Activated CD8-positive, alpha-beta T cell treated with anti-CD3 and anti-CD28 coated beads for 36 hours (primary cell): ENCODE data around the gene TCN2. TPM values are rescaled to one million over a fixed set of nuclear protein-coding genes. Genes with fewer than 3 reads are reported as not detected.
"Not testable (repeated sequence)": the region's sequence is repeated elsewhere in the genome, so short reads cannot be mapped to it uniquely, and the experiment has no call there.

Experiments
- ATAC-seq: fragments of 200-7000 bp; cut with Tn5 transposase; one replicate; pipeline ENCODE4 v1.10.0; 2021; ENCODE audit warnings: mild to moderate bottlenecking, moderate library complexity
- CTCF ChIA-PET: fragments of 350-600 bp; sonication (Branson Sonifier 250); formaldehyde crosslinking; loops from one replicate; lab custom pipeline; 2021; ENCODE audit warnings: antibody characterized with exemption; lab: Charles Lee
- POLR2A ChIA-PET: fragments of 350-600 bp; sonication (Branson Sonifier 250); formaldehyde crosslinking; loops from one replicate; lab custom pipeline; 2021; ENCODE audit warnings: antibody characterized with exemption; lab: Charles Lee
- DNase-seq: peaks from one replicate; pipeline ENCODE4 v3.0.0-alpha.2; 2020
- H3K27ac Mint-ChIP-seq: one replicate; pipeline ENCODE4 v1.8.0; 2021; ENCODE audit warnings: mild to moderate bottlenecking, mixed read lengths
- H3K27me3 Mint-ChIP-seq: one replicate; pipeline ENCODE4 v1.8.0; 2021; ENCODE audit warnings: mixed read lengths
- H3K36me3 Mint-ChIP-seq: one replicate; pipeline ENCODE4 v1.8.0; 2021; ENCODE audit warnings: low read depth, mixed read lengths
- H3K4me1 Mint-ChIP-seq: one replicate; pipeline ENCODE4 v1.8.0; 2021; ENCODE audit warnings: low read depth, mixed read lengths
- H3K4me3 Mint-ChIP-seq: one replicate; pipeline ENCODE4 v1.8.0; 2021; ENCODE audit warnings: mild to moderate bottlenecking, moderate library complexity, mixed read lengths
- H3K9me3 Mint-ChIP-seq: one replicate; pipeline ENCODE4 v1.8.0; 2021; ENCODE audit warnings: mixed read lengths
- intact Hi-C: fragments of 100-400 bp; cut with micrococcal nuclease; formaldehyde crosslinking; loops from one replicate; pipeline ENCODE4 v1.10.0; 2022
- total RNA-seq, 2 experiments: library from RNA; stranded (reverse); gene quantifications; one replicate each; pipeline ENCODE4 v1.2.3, GENCODE V29; 2021
- TF ChIP-seq, protein P1 (sequence below): fragments of 200-600 bp; IDR thresholded peaks from one replicate; pipeline ENCODE4 v1.8.0; 2022; ENCODE audit warnings: antibody characterized with exemption, mild to moderate bottlenecking

TCN2 gene
- total RNA-seq, 2 experiments from 2014 or later = 0.16 TPM; not detected in 1

GRCh38 chr22:30612789-30613188, 5.8 kb downstream of the TCN2 start:
- no peak for DNase-seq
- Mint-ChIP-seq H3K27me3 (no peaks in the 10 kb centered on the region), H3K9me3 (no peaks in the 10 kb centered on the region), H3K4me1 (peaks cover 5% of the 10 kb centered on the region), H3K36me3 (no peaks in the 10 kb centered on the region), H3K4me3 (no peak overlapping the region), H3K27ac (no peak overlapping the region)
- TF ChIP-seq, protein P1, sequence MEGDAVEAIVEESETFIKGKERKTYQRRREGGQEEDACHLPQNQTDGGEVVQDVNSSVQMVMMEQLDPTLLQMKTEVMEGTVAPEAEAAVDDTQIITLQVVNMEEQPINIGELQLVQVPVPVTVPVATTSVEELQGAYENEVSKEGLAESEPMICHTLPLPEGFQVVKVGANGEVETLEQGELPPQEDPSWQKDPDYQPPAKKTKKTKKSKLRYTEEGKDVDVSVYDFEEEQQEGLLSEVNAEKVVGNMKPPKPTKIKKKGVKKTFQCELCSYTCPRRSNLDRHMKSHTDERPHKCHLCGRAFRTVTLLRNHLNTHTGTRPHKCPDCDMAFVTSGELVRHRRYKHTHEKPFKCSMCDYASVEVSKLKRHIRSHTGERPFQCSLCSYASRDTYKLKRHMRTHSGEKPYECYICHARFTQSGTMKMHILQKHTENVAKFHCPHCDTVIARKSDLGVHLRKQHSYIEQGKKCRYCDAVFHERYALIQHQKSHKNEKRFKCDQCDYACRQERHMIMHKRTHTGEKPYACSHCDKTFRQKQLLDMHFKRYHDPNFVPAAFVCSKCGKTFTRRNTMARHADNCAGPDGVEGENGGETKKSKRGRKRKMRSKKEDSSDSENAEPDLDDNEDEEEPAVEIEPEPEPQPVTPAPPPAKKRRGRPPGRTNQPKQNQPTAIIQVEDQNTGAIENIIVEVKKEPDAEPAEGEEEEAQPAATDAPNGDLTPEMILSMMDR = no peak
- ChIA-PET CTCF (interaction anchor here (1.6 kb wide), 1 partner anchor 22 kb away, joined by 8 read pairs; the partner anchor contains the start of gene SLC35E4), POLR2A (no interaction called here)
- intact Hi-C loops = no loop called here
- no peak for ATAC-seq

GRCh38 chr22:30614268-30614667, 7.3 kb downstream of the TCN2 start:
- no peaks in the 10 kb centered on the region for H3K27me3 Mint-ChIP-seq
- no peak for ATAC-seq
- no peak overlapping the region for H3K4me3 Mint-ChIP-seq
- no peak overlapping the region for H3K27ac Mint-ChIP-seq
- no peaks in the 10 kb centered on the region for H3K9me3 Mint-ChIP-seq
- ChIA-PET CTCF (no interaction called here), POLR2A (no interaction called here)
- peaks cover 3% of the 10 kb centered on the region for H3K4me1 Mint-ChIP-seq
- intact Hi-C loops = no loop called here
- H3K36me3 Mint-ChIP-seq = no peaks in the 10 kb centered on the region
- DNase-seq = no peak
- TF ChIP-seq, protein P1 = no peak

DNA sequence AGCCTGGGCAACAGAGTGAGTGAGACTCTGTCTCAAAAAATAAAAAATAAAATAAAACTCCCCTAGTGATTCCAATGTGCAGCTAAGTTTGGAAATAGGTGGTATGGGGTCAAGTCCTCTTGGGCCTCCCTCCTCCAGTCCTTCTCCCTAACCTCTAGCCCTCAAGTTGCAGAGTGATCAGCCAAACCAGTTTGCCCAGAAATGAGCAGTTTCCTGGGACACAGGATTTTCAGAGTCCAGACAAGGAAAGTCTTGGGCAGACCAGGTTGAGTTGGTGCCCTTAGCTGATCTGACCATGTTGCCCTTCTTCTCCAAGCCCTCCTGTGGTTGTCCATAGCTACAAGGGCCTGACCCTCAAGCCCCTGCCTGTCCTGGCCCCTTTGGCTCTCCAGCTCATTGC, 7.9 kb downstream of the TCN2 start:
- ATAC-seq (no peak), DNase-seq (no peak)
- TF ChIP-seq, protein P1 = no peak
- ChIA-PET POLR2A (no interaction called here), CTCF (interaction anchor here (1.3 kb wide), 1 partner anchor 140 kb away, joined by 3 read pairs; no protein-coding TSS in a partner anchor)
- Mint-ChIP-seq H3K9me3 (no peaks in the 10 kb centered on the region), H3K36me3 (no peaks in the 10 kb centered on the region), H3K27me3 (no peaks in the 10 kb centered on the region), H3K4me1 (no peaks in the 10 kb centered on the region), H3K4me3 (no peak overlapping the region), H3K27ac (no peak overlapping the region)
- intact Hi-C loops = no loop called here

GRCh38 chr22:30615543-30615954, 8.6 kb downstream of the TCN2 start:
- intact Hi-C loops = no loop called here
- Mint-ChIP-seq H3K4me3 (no peak overlapping the region), H3K9me3 (no peaks in the 10 kb centered on the region), H3K36me3 (no peaks in the 10 kb centered on the region), H3K27me3 (no peaks in the 10 kb centered on the region), H3K27ac (no peak overlapping the region), H3K4me1 (no peaks in the 10 kb centered on the region)
- no peak for DNase-seq
- CTCF ChIA-PET = interaction anchor here (1.3 kb wide), 1 partner anchor 140 kb away, joined by 3 read pairs; no protein-coding TSS in a partner anchor
- POLR2A ChIA-PET = no interaction called here
- no peak for ATAC-seq
- TF ChIP-seq, protein P1 = no peak

DNA sequence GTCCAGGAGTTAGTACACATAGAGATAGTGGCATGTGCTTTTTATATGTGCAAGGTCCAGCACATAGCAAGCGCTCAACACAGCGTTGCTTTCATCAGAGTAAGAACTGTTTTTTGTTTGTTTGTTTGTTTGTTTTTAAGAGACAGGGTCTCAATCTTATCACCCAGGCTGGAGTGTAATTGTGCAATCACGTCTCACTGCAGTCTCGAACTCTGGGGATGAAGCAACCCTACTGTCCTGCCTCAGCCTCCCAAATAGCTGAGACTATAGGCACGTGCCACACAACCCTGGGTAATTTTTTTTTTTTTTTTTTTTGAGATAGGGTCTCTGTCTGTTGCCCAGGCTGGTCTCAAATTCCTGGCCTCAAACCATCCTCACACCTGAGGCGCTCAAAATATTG, 10.8 kb downstream of the TCN2 start:
- POLR2A ChIA-PET = no interaction called here
- H3K27ac Mint-ChIP-seq = no peak overlapping the region
- no peaks in the 10 kb centered on the region for H3K27me3 Mint-ChIP-seq
- TF ChIP-seq, protein P1 = no peak
- no peaks in the 10 kb centered on the region for H3K4me1 Mint-ChIP-seq
- ATAC-seq = no peak
- H3K36me3 Mint-ChIP-seq = no peaks in the 10 kb centered on the region
- intact Hi-C loops = no loop called here
- H3K4me3 Mint-ChIP-seq = no peak overlapping the region
- no peak for DNase-seq
- no peaks in the 10 kb centered on the region for H3K9me3 Mint-ChIP-seq
- CTCF ChIA-PET = interaction anchor here (3.2 kb wide), 1 partner anchor 17 kb away, joined by 9 read pairs; no protein-coding TSS in a partner anchor

DNA sequence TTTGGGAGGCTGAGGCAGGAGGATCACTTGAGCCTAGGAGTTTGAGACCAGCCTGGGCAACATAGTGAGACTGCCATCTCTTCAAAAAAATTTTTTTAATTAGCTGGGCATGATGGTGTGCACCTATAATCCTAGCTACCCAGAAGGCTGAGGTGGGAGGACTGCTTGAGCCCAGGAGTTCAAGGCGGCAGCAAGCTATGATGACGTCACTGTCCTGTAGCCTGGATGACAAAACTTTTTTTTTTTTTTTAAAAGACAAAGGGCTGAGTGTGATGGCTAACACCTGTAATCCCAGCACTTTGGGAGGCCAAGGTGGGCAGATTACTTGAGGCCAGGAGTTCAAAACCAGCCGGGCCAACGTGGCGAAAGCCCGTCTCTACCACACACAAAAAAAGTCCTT, 12.9 kb downstream of the TCN2 start:
- not testable (repeated sequence) for H3K27ac Mint-ChIP-seq, ATAC-seq, H3K9me3 Mint-ChIP-seq, H3K36me3 Mint-ChIP-seq, H3K27me3 Mint-ChIP-seq, H3K4me3 Mint-ChIP-seq, DNase-seq, H3K4me1 Mint-ChIP-seq
- ChIA-PET CTCF (interaction anchor here (3.2 kb wide), 1 partner anchor 15 kb away, joined by 9 read pairs; no protein-coding TSS in a partner anchor), POLR2A (interaction anchor here (1.4 kb wide), 1 partner anchor 9 kb away, joined by 4 read pairs; no protein-coding TSS in a partner anchor)
- intact Hi-C loops = loop anchor here (10.0 kb wide), 1 partner anchor 305 kb away; no protein-coding TSS in a partner anchor
